Spleen (tissue), 11 donors: ENCODE results near the gene GGCX. TPM values are rescaled to one million over a fixed set of nuclear protein-coding genes. Genes with fewer than 3 reads are reported as not detected.
A peak's percentile ranks its signal among the peaks of the same experiment; 100 is the strongest.

Experiments used
- DNase-seq: peaks from one replicate; pipeline ENCODE4 v3.0.0-alpha.2; 2020
- H3K27ac ChIP-seq, 8 donors: fragments of 200-600 bp; sonication (generic) in 7 of 8; 1 replicate in 4 of 8; 2 replicates in 4 of 8; pipeline versions ENCODE4 v1.5.0 to v1.8.0; 2016 to 2021; ENCODE audit warnings: inconsistent platforms in 4 of 8, mild to moderate bottlenecking in 4 of 8, moderate library complexity in 1 of 8
- H3K27me3 ChIP-seq, 7 donors: fragments of 200-600 bp; sonication (generic) in 6 of 7; replicated peaks in 1 of 7; 1 replicate in 4 of 7; 2 replicates in 3 of 7; pipeline versions ENCODE4 v1.5.0 to v1.8.0; 2016 to 2021; ENCODE audit warnings: inconsistent platforms in 3 of 7, mild to moderate bottlenecking in 1 of 7
- H3K36me3 ChIP-seq, 6 donors: fragments of 200-600 bp; sonication (generic) in 5 of 6; 1 replicate in 4 of 6; 2 replicates in 2 of 6; pipeline versions ENCODE4 v1.5.0 to v1.8.0; 2016 to 2021; ENCODE audit warnings: inconsistent platforms in 2 of 6
- H3K4me1 ChIP-seq, 6 donors: fragments of 200-600 bp; sonication (generic) in 5 of 6; 1 replicate in 3 of 6; 2 replicates in 3 of 6; pipeline versions ENCODE4 v1.5.0 to v1.8.0; 2016 to 2021; ENCODE audit warnings: inconsistent platforms in 3 of 6
- H3K4me3 ChIP-seq, 8 donors: fragments of 200-600 bp; sonication (generic) in 7 of 8; 1 replicate in 4 of 8; 2 replicates in 4 of 8; pipeline versions ENCODE4 v1.5.0 to v1.8.0; 2016 to 2021; ENCODE audit warnings: inconsistent platforms in 4 of 8, mild to moderate bottlenecking in 4 of 8, moderate library complexity in 2 of 8
- H3K9me3 ChIP-seq, 8 donors: fragments of 200-600 bp; sonication (generic) in 7 of 8; 1 replicate in 4 of 8; 2 replicates in 4 of 8; pipeline versions ENCODE4 v1.5.0 to v1.8.0; 2016 to 2021; ENCODE audit warnings: inconsistent platforms in 4 of 8
- POLR2A ChIP-seq, 3 donors: fragments of 450-650 bp; IDR thresholded peaks; one replicate each; pipeline ENCODE4 v1.5.1; 2017; ENCODE audit warnings: antibody characterized with exemption in 3 of 3, mild to moderate bottlenecking in 1 of 3
- POLR2AphosphoS5 ChIP-seq, 3 donors: sonication (generic); formaldehyde crosslinking; IDR thresholded peaks; one replicate each; pipeline ENCODE4 v1.5.1; 2017; ENCODE audit warnings: antibody characterized with exemption in 3 of 3
- WGBS, 5 donors: extraction: QIAGEN DNeasy Blood & Tissue Kit in 3 of 5; methylation state at CpG; one replicate each; pipeline versions ENCODE4 v1.1.5 to v1.1.7; 2013 to 2018; 5-methylcytosine and 5-hydroxymethylcytosine counted together
- intact Hi-C: fragments of 100-400 bp; cut with DNase I; formaldehyde crosslinking; loops from one replicate; pipeline ENCODE4 v1.15.0; 2023; ENCODE audit warnings: low total_unique reads
- polyA plus RNA-seq, 3 donors: library from polyadenylated mRNA; stranded (reverse); fragments of 200-250 nt; gene quantifications; one replicate each; pipeline ENCODE4 v1.2.1, GENCODE V29; 2013
- total RNA-seq, 7 donors: library from RNA; depleted of rRNA in 3 of 7; stranded (reverse); fragments of >200 nt in 3 of 7; fragmentation: NEBNext Ultra II Directional in 4 of 7; extraction: Animal tissue kit (Norgen Biotek cat#: 25700) in 4 of 7; gene quantifications; one replicate each; pipeline versions ENCODE4 v1.1.0 to v1.2.1, GENCODE V29; 2016 to 2021
- TF ChIP-seq, protein P1 (sequence below), 11 experiments: fragments of 200-600 bp in 7 of 11; fragments of 450-650 bp in 4 of 11; sonication (generic) in 4 of 11; IDR thresholded peaks in 8 of 11; conservative IDR thresholded peaks in 3 of 11; 1 replicate in 7 of 11; 2 replicates in 4 of 11; pipeline versions ENCODE4 v1.4.0 to v1.8.0; 2016 to 2021; ENCODE audit warnings: antibody characterized with exemption in 11 of 11, inconsistent platforms in 4 of 11, mild to moderate bottlenecking in 1 of 11
- donor health status: healthy with polysubstance abuse.
- donor health status: DM: no; HTN: no; CAD: no; lungs with moderate emphysema.
- donor health status: DM: no; HTN: no; CAD: no.
- donor health status: Bipolar disorder and iron deficiency.
- donor health status: healthy.
- donor health status: DM: no; HTN: no; CAD: no.
- donor health status: DM: yes; HTN: yes; CAD: no.

GGCX gene
- total and polyA plus RNA-seq, 10 donors = 11.0 to 42.1 (median 29.5) TPM

DNA sequence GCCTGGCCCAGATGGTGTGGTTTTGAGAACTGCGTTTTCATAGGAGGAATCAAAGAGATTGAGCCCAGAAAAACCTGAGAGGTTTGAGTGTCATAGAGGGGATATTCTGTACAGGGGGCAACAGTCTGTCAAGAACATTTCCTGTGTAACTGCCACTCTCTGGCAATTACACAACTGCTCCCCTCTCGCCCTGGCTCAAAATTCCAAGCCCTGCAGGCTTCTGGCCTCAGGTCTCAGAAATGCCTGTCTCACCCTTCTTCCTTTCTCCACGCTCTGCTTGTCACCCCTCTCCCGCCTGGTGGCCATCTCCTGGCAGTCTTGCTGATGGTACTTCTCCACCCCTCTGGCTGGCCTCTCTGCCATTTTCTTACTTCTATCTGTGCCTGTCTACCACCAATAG lies 26.9 kb upstream of the GGCX start:
- Histone ChIP-seq H3K4me1 (peaks cover 50 to 99% (median 81%) of the 10 kb centered on the region in 6 donors), H3K27me3 (no peaks in the 10 kb centered on the region), H3K9me3 (no peaks in the 10 kb centered on the region), H3K4me3 (no peak overlapping the region), H3K36me3 (peaks cover 0 to 10% (median 0%) of the 10 kb centered on the region in 6 donors), H3K27ac (peak overlapping the region in 7 of 8 donors; percentile 15 to 93 (median 86))
- intact Hi-C loops = no loop called here
- no peak for TF ChIP-seq POLR2AphosphoS5 (IDR thresholded peaks at IDR 0.05)
- TF ChIP-seq, protein P1, sequence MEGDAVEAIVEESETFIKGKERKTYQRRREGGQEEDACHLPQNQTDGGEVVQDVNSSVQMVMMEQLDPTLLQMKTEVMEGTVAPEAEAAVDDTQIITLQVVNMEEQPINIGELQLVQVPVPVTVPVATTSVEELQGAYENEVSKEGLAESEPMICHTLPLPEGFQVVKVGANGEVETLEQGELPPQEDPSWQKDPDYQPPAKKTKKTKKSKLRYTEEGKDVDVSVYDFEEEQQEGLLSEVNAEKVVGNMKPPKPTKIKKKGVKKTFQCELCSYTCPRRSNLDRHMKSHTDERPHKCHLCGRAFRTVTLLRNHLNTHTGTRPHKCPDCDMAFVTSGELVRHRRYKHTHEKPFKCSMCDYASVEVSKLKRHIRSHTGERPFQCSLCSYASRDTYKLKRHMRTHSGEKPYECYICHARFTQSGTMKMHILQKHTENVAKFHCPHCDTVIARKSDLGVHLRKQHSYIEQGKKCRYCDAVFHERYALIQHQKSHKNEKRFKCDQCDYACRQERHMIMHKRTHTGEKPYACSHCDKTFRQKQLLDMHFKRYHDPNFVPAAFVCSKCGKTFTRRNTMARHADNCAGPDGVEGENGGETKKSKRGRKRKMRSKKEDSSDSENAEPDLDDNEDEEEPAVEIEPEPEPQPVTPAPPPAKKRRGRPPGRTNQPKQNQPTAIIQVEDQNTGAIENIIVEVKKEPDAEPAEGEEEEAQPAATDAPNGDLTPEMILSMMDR (IDR thresholded peaks at IDR 0.05 in 8 of 11, conservative IDR thresholded peaks at IDR 0.05 in 3 of 11) = no peak
- TF ChIP-seq POLR2A (IDR thresholded peaks at IDR 0.05) = no peak
- WGBS, 5 donors = 39 to 64% (median 53%) methylated on average over 4 of the region's 4 CpGs
- no peak for DNase-seq

DNA sequence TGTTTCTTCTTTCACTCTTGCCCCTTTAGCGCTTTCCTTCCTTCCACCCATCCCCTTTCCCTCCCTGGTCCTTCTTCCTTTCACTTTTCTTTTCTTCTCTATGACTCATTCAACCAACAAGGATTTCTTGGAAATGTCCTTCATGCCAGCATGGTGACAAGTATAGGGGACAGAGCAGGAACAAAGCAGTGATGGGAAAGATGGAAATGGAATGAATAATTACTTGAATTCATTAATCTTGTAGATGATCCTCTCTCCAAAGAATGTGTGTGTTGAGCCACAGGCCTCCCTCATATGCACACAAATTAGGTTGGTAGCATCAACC lies 24.4 kb upstream of the GGCX start:
- H3K4me3 ChIP-seq = peak overlapping the region in 5 of 8 donors; percentile 55 to 77 (median 61)
- no peaks in the 10 kb centered on the region for H3K9me3 ChIP-seq
- no peaks in the 10 kb centered on the region for H3K27me3 ChIP-seq
- WGBS, 5 donors = 33 to 64% (median 41%) methylated on average over 1 of the region's 1 CpG
- no peak for DNase-seq
- H3K4me1 ChIP-seq = peaks cover 45 to 100% (median 83%) of the 10 kb centered on the region in 6 donors
- peaks cover 0 to 25% (median 5%) of the 10 kb centered on the region in 6 donors for H3K36me3 ChIP-seq
- TF ChIP-seq, protein P1 (IDR thresholded peaks at IDR 0.05 in 8 of 11, conservative IDR thresholded peaks at IDR 0.05 in 3 of 11) = no peak
- TF ChIP-seq POLR2AphosphoS5 (IDR thresholded peaks at IDR 0.05) (no peak), POLR2A (IDR thresholded peaks at IDR 0.05) (no peak)
- peak overlapping the region; percentile 83 to 93 (median 88) for H3K27ac ChIP-seq
- intact Hi-C loops = no loop called here

DNA sequence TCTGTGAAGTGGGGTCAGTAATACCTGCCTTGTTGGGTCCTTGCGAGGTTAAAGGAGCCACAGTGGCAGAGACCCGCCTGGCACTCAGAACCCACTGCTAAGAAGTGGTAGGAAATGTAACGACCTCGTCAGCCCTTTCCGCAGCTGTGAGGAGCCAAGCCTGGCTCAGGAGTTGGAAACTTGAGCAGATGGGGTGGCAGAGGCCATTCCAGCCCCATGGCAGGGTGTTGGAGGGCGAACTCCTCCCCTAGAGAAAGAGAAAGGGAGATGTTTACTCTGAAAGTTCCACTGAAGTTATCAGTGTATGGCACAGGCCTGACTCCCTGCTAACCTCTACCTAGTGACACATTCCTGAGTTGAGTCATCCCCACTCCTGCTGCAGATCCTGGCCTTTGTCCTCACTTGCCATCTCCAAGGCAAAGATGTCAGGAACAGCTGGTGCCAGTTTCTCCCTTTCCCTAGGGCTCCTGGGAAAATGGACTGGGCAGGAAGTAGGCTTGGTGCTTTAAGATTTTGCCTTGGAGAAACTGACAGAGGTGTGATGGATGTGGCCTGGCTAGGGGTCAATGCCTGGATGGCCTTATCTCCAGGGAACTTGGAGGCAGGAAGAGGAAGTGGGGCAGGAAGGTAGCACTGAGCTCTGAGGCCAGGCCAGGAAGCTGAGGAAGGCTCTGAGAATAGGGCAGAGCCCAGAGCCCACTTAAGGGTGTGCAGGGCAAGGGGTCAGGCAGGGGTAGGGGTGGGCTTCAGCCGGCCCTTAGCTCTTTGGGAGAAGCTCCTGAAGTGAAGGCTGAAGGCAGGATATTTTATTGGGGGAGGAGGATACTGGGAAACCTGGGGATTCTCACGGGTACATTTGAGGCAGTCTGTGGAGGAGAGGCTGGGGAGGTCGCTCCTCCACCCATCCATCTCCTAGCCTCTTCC lies 23.8 kb upstream of the GGCX start:
- intact Hi-C loops = no loop called here
- no peak for DNase-seq
- WGBS, 5 donors = 10 to 37% (median 11%) methylated on average over 8 to 9 of the region's 9 CpGs

More for the DNA sequence above, 23.8 kb upstream of the GGCX start:
- Histone ChIP-seq H3K27me3 (peaks cover 0 to 3% (median 0%) of the 10 kb centered on the region in 7 donors), H3K9me3 (no peaks in the 10 kb centered on the region), H3K4me3 (peak overlapping the region; percentile 39 to 77 (median 58)), H3K27ac (peak overlapping the region; percentile 83 to 93 (median 88)), H3K36me3 (peaks cover 0 to 29% (median 5%) of the 10 kb centered on the region in 6 donors), H3K4me1 (peaks cover 40 to 100% (median 81%) of the 10 kb centered on the region in 6 donors)
- TF ChIP-seq POLR2AphosphoS5 (IDR thresholded peaks at IDR 0.05) (peak in 2 of 3 donors; percentile 55 to 74), POLR2A (IDR thresholded peaks at IDR 0.05) (no peak)
- TF ChIP-seq, protein P1 (IDR thresholded peaks at IDR 0.05 in 8 of 11, conservative IDR thresholded peaks at IDR 0.05 in 3 of 11) = no peak
